HepG2 (cell line): Measurements from ENCODE around the gene VEPH1. TPM values are rescaled to one million over a fixed set of nuclear protein-coding genes. Genes with fewer than 3 reads are reported as not detected.

ENCODE experiments used
- ATAC-seq: fragments of 200-7000 bp; cut with Tn5 transposase; 3 replicates; pipeline ENCODE4 v1.9.1; 2020; ENCODE audit warnings: mild to moderate bottlenecking, moderate library complexity
- BruUV-seq: library from RNA; stranded (reverse); fragments of 400-500 nt; replicated peaks from 2 replicates; lab custom pipeline; 2021; lab: Mats Ljungman, UMichigan
- CTCF ChIA-PET: fragments of 300-600 bp; formaldehyde crosslinking; extraction: SDS; loops from one replicate; lab custom pipeline; 2021; ENCODE audit warnings: low total read pairs, inconsistent platforms, low intra/inter-chr PET ratio; lab: Yijun Ruan, JAX
- POLR2A ChIA-PET: fragments of 350-600 bp; sonication (Branson Sonifier 250); formaldehyde crosslinking; loops from one replicate; lab custom pipeline; 2020; ENCODE audit warnings: antibody characterized with exemption, inconsistent platforms; lab: Yijun Ruan, JAX
- DNase-seq: peaks from one replicate; pipeline ENCODE4 v3.0.0-alpha.2; 2015; ENCODE audit warnings: low spot score
- FAIRE-seq: peaks from 3 replicates; lab custom pipeline; 2011; peaks lifted over from hg19 to GRCh38; lab: Jason Lieb, UNC
- H2AFZ ChIP-seq: one replicate; pipeline ENCODE4 v1.6.1; 2011; ENCODE audit warnings: low read length, inconsistent platforms
- H3K27ac ChIP-seq: fragments of 300-600 bp; 3 replicates; pipeline ENCODE4 v1.8.0; 2011; ENCODE audit warnings: mixed run types, mild to moderate bottlenecking, mixed read lengths, low read length, inconsistent platforms; ENCODE audit not compliant: insufficient read depth; ENCODE audit errors: extremely low read length
- H3K27me3 ChIP-seq, 2 experiments: fragments of 200-600 bp in 1 of 2; 2 replicates in 1 of 2; 3 replicates in 1 of 2; pipeline versions ENCODE4 v1.6.0 to v1.8.0; 2011; ENCODE audit warnings: low read length in 2 of 2, mild to moderate bottlenecking in 2 of 2, moderate library complexity in 2 of 2, inconsistent platforms in 1 of 2; ENCODE audit not compliant: insufficient read depth in 2 of 2, control insufficient read depth in 1 of 2
- H3K36me3 ChIP-seq, 2 experiments: fragments of 200-600 bp in 1 of 2; replicated peaks in 1 of 2; 2 replicates in 1 of 2; 3 replicates in 1 of 2; pipeline versions ENCODE4 v1.5.1 to v1.8.0; 2011; ENCODE audit warnings: low read length in 2 of 2, inconsistent platforms in 1 of 2; ENCODE audit not compliant: insufficient read depth in 2 of 2, control insufficient read depth in 1 of 2
- H3K4me1 ChIP-seq: 2 replicates; pipeline ENCODE4 v1.5.1; 2012; ENCODE audit warnings: low read length, inconsistent platforms; ENCODE audit not compliant: insufficient read depth
- H3K4me2 ChIP-seq: 2 replicates; pipeline ENCODE4 v1.6.0; 2011; ENCODE audit warnings: low read depth, low read length, inconsistent platforms
- H3K4me3 ChIP-seq, 3 experiments: fragments of 200-600 bp in 1 of 3; sonication (generic), shearing (Covaris generic) in 1 of 3; replicated peaks in 1 of 3; 2 replicates each; pipeline ENCODE4 v1.5.1; 2011 to 2016; ENCODE audit warnings: low read length in 3 of 3, inconsistent platforms in 2 of 3, low read depth in 2 of 3, mild to moderate bottlenecking in 2 of 3, control low read depth in 1 of 3, mixed read lengths in 1 of 3; ENCODE audit not compliant: insufficient read depth in 1 of 3
- H3K79me2 ChIP-seq: one replicate; pipeline ENCODE4 v1.6.1; 2011; ENCODE audit warnings: low read length, inconsistent platforms; ENCODE audit not compliant: insufficient read depth
- H3K9ac ChIP-seq: 2 replicates; pipeline ENCODE4 v1.6.0; 2011; ENCODE audit warnings: mild to moderate bottlenecking, low read depth, low read length, inconsistent platforms; ENCODE audit not compliant: insufficient read depth
- H3K9me3 ChIP-seq: 2 replicates; pipeline ENCODE4 v1.5.1; 2012; ENCODE audit warnings: mild to moderate bottlenecking, low read length
- H4K20me1 ChIP-seq: 2 replicates; pipeline ENCODE4 v1.6.0; 2011; ENCODE audit warnings: inconsistent platforms, mild to moderate bottlenecking, low read length, moderate library complexity; ENCODE audit not compliant: insufficient read depth
- EEA1 ChIP-seq: sonication (generic); formaldehyde crosslinking; IDR thresholded peaks from 2 replicates; pipeline ENCODE4 v1.5.1; 2020; ENCODE audit warnings: mild to moderate bottlenecking, missing genetic modification reagents, borderline replicate concordance
- FOXO4 ChIP-seq: sonication (generic); formaldehyde crosslinking; conservative IDR thresholded peaks from 2 replicates; pipeline ENCODE4 v1.8.1; 2023; ENCODE audit warnings: missing genetic modification reagents
- GPN1 ChIP-seq: sonication (generic); formaldehyde crosslinking; IDR thresholded peaks from 2 replicates; pipeline ENCODE4 v1.5.1; 2020; ENCODE audit warnings: missing genetic modification reagents, borderline replicate concordance
- MAZ ChIP-seq, 2 experiments: sonication (generic) in 1 of 2; formaldehyde crosslinking in 1 of 2; IDR thresholded peaks; 2 replicates each; pipeline versions ENCODE4 v1.5.0 to v1.6.1; 2012 to 2020; ENCODE audit warnings: low read depth in 2 of 2, mild to moderate bottlenecking in 2 of 2, borderline replicate concordance in 1 of 2, improper control_type of control experiment in 1 of 2, low read length in 1 of 2, missing genetic modification reagents in 1 of 2, moderate library complexity in 1 of 2
- NFIC ChIP-seq: IDR thresholded peaks from 2 replicates; pipeline ENCODE4 v1.6.1; 2012; ENCODE audit warnings: mild to moderate bottlenecking, low read length, inconsistent platforms
- RFXANK ChIP-seq: IDR thresholded peaks from 2 replicates; pipeline ENCODE4 v1.6.1; 2016
- RNF2 ChIP-seq: fragments of 450-650 bp; conservative IDR thresholded peaks from 2 replicates; pipeline ENCODE4 v1.6.1; 2016; ENCODE audit warnings: low read depth
- TFAP4 ChIP-seq: sonication (generic); IDR thresholded peaks from 2 replicates; pipeline ENCODE4 v1.6.1; 2016; ENCODE audit warnings: low read depth, borderline replicate concordance
- THAP7 ChIP-seq: sonication (generic); formaldehyde crosslinking; IDR thresholded peaks from 2 replicates; pipeline ENCODE4 v1.8.1; 2023; ENCODE audit warnings: mild to moderate bottlenecking, missing genetic modification reagents
- U2AF2 ChIP-seq: fragments of 200-400 bp; formaldehyde crosslinking; IDR thresholded peaks from 2 replicates; pipeline ENCODE4 v1.6.1; 2017; ENCODE audit warnings: low read depth, mild to moderate bottlenecking, low read length
- ZBTB21 ChIP-seq: sonication (generic); formaldehyde crosslinking; IDR thresholded peaks from 2 replicates; pipeline ENCODE4 v1.4.0; 2020; ENCODE audit warnings: missing genetic modification reagents
- ZNF350 ChIP-seq: sonication (generic); formaldehyde crosslinking; IDR thresholded peaks from 2 replicates; pipeline ENCODE4 v1.4.0; 2020; ENCODE audit warnings: mild to moderate bottlenecking, low read depth, missing genetic modification reagents, borderline replicate concordance
- ZNF672 ChIP-seq: sonication (generic); formaldehyde crosslinking; IDR thresholded peaks from 2 replicates; pipeline ENCODE4 v1.8.1; 2022; ENCODE audit warnings: missing genetic modification reagents
- ZNF75D ChIP-seq: sonication (generic); formaldehyde crosslinking; IDR thresholded peaks from 2 replicates; pipeline ENCODE4 v1.8.1; 2023; ENCODE audit warnings: missing genetic modification reagents, mild to moderate bottlenecking, borderline replicate concordance
- ZNF839 ChIP-seq: sonication (generic); formaldehyde crosslinking; IDR thresholded peaks from 2 replicates; pipeline ENCODE4 v1.4.0; 2020; ENCODE audit warnings: missing genetic modification reagents, mild to moderate bottlenecking, borderline replicate concordance
- ZSCAN30 ChIP-seq: sonication (generic); formaldehyde crosslinking; IDR thresholded peaks from 2 replicates; pipeline ENCODE4 v1.5.0; 2020; ENCODE audit warnings: mild to moderate bottlenecking, missing genetic modification reagents
- WGBS: methylation state at CpG from one replicate; pipeline ENCODE4 v1.1.6; 2017; ENCODE audit warnings: low lambda C conversion rate; 5-methylcytosine and 5-hydroxymethylcytosine counted together
- in situ Hi-C: cut with HindIII; loops from 2 replicates; pipeline ENCODE4 v1.10.0; 2017; ENCODE audit warnings: low pct_unique_long_range_greater_than_20kb; ENCODE audit not compliant: extremely low pct_ligation_motif_present
- intact Hi-C: fragments of 100-400 bp; cut with micrococcal nuclease; formaldehyde crosslinking; loops from one replicate; pipeline ENCODE4 v1.10.0; 2022; ENCODE audit not compliant: unreplicated experiment
- polyA plus RNA-seq, 8 experiments: library from polyadenylated mRNA; depleted of rRNA in 3 of 8; stranded (reverse) in 7 of 8; unstranded in 1 of 8; fragments of >200 nt; fragmentation: Illumina TruSeq in 4 of 8; extraction: Trizol in 4 of 8; gene quantifications; 2 replicates each; pipeline versions ENCODE4 v1.2.1 to v1.2.3, GENCODE V29; 2011 to 2016; ENCODE audit warnings: low read depth in 4 of 8, missing spikeins in 1 of 8, mixed read lengths in 1 of 8; ENCODE audit not compliant: insufficient read depth in 1 of 8
- total RNA-seq, 5 experiments: library from RNA; depleted of rRNA; stranded (reverse); fragments of >200 nt; fragmentation: Illumina TruSeq; extraction: Trizol; gene quantifications; 2 replicates each; pipeline ENCODE4 v1.2.3, GENCODE V29; 2016; ENCODE audit warnings: low read depth in 1 of 5

VEPH1 gene
- total and polyA plus RNA-seq, 2 of the 13 experiments (the other 11 are each of a cell fraction or from before 2014, with no cell fraction given), result not detected

- Histone ChIP-seq H3K9me3 (no peaks in the 10 kb centered on the region), H3K4me2 (no peak overlapping the region), H2AFZ (no peak overlapping the region), H3K4me1 (no peaks in the 10 kb centered on the region), H3K4me3 (no peak overlapping the region), H4K20me1 (no peaks in the 10 kb centered on the region), H3K27ac (no peak overlapping the region), H3K9ac (no peak overlapping the region), H3K36me3 (no peaks in the 10 kb centered on the region), H3K79me2 (no peaks in the 10 kb centered on the region), H3K27me3 (0 out of 5 replicates have a peak, but pooled peaks cover 0 to 1% of the 10 kb centered on the region in 2 experiments)
- intact Hi-C loops, result no loop called here
- WGBS, result 5% methylated on average over 5 of the region's 5 CpGs
- CTCF ChIA-PET, result no interaction called here
- DNase-seq (no peak), ATAC-seq (no peak), FAIRE-seq (no peak)
- in situ Hi-C loops, result no loop called here
- POLR2A ChIA-PET, result no interaction called here
- BruUV-seq, result no TSS peak
- TF ChIP-seq THAP7 (CRISPR knock-in tag), result no peak
Measured at GRCh38 chr3:157530637-157531300, 27.6 kb upstream of the VEPH1 start.

GRCh38 chr3:157529751-157530150 is 26.5 kb upstream of the VEPH1 start:
- DNase-seq (no peak), FAIRE-seq (no peak), ATAC-seq (no peak)
- Histone ChIP-seq H3K4me1 (no peaks in the 10 kb centered on the region), H3K79me2 (no peaks in the 10 kb centered on the region), H3K36me3 (no peaks in the 10 kb centered on the region), H4K20me1 (no peaks in the 10 kb centered on the region), H2AFZ (no peak overlapping the region), H3K4me2 (no peak overlapping the region), H3K27me3 (0 out of 5 replicates have a peak, but pooled peaks cover 0 to 1% of the 10 kb centered on the region in 2 experiments), H3K9me3 (no peaks in the 10 kb centered on the region), H3K9ac (no peak overlapping the region), H3K27ac (no peak overlapping the region), H3K4me3 (no peak overlapping the region)
- no TSS peak for BruUV-seq
- in situ Hi-C loops, result no loop called here
- intact Hi-C loops, result no loop called here
- ChIA-PET POLR2A (no interaction called here), CTCF (no interaction called here)
- WGBS, result 24% methylated on average over 2 of the region's 2 CpGs
- no peak for TF ChIP-seq NFIC
- no peak for TF ChIP-seq ZNF75D
- no peak for TF ChIP-seq ZNF839
- no peak for TF ChIP-seq U2AF2
- TF ChIP-seq RFXANK (CRISPR knock-in tag), result no peak
- no peak for TF ChIP-seq ZNF350 (CRISPR knock-in tag)
- no peak for TF ChIP-seq EEA1 (CRISPR knock-in tag)
- no peak for TF ChIP-seq GPN1 (CRISPR knock-in tag)
- TF ChIP-seq RNF2, result no peak
- no peak for TF ChIP-seq ZSCAN30 (CRISPR knock-in tag)
- no peak for TF ChIP-seq FOXO4 (CRISPR knock-in tag)
- TF ChIP-seq ZNF672 (CRISPR knock-in tag), result no peak
- TF ChIP-seq MAZ (IDR thresholded peaks at IDR 0.05; ENCODE audit: borderline replicate concordance, low read depth, low read length), result no peak
- TF ChIP-seq MAZ (CRISPR knock-in tag; IDR thresholded peaks at IDR 0.05; ENCODE audit: low read depth), result no peak
- TF ChIP-seq ZBTB21 (CRISPR knock-in tag), result no peak
- no peak for TF ChIP-seq TFAP4
